GM21515 (cell line): Measurements from ENCODE around the gene MAG.
"Not testable (repeated sequence)": the region's sequence is repeated elsewhere in the genome, so short reads cannot be mapped to it uniquely, and the experiment has no call there.

ENCODE experiments used
- ATAC-seq: cut with Tn5 transposase; IDR thresholded peaks from one replicate; pipeline ENCODE4 v1.9.1; 2021; ENCODE audit not compliant: unreplicated experiment

The MAG gene

DNA sequence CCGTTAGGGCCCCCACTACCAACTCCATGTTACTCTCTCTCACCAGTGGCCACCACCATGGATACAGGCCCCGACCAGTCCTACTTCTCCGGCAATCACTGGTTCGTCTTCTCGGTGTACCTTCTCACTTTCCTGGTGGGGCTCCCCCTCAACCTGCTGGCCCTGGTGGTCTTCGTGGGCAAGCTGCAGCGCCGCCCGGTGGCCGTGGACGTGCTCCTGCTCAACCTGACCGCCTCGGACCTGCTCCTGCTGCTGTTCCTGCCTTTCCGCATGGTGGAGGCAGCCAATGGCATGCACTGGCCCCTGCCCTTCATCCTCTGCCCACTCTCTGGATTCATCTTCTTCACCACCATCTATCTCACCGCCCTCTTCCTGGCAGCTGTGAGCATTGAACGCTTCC, 66.9 kb downstream of the MAG start:
- not testable (repeated sequence) for ATAC-seq

DNA sequence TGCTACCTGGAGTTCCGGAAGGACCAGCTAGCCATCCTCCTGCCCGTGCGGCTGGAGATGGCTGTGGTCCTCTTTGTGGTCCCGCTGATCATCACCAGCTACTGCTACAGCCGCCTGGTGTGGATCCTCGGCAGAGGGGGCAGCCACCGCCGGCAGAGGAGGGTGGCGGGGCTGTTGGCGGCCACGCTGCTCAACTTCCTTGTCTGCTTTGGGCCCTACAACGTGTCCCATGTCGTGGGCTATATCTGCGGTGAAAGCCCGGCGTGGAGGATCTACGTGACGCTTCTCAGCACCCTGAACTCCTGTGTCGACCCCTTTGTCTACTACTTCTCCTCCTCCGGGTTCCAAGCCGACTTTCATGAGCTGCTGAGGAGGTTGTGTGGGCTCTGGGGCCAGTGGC, 67.4 kb downstream of the MAG start:
- ATAC-seq, result not testable (repeated sequence)

DNA sequence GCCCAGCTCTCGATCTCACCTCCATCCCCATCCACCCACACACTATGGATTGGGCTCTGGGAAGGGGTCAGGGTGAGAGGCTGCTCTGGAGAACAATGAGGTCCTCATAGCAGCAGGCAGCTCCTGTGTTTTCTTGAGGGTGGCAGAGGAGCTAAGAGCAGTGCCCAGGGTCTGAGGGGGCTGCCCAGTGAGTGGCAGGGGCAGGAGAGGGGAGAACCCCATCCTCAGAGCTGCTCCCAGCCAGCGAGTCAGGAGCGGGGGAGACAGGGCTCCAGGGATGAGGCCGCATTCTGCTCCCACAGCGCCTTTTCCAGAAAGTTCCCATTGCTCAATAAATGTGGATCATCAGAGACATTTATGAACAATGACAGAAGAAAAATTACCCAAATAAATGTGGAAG, 68.1 kb downstream of the MAG start:
- not testable (repeated sequence) for ATAC-seq

DNA sequence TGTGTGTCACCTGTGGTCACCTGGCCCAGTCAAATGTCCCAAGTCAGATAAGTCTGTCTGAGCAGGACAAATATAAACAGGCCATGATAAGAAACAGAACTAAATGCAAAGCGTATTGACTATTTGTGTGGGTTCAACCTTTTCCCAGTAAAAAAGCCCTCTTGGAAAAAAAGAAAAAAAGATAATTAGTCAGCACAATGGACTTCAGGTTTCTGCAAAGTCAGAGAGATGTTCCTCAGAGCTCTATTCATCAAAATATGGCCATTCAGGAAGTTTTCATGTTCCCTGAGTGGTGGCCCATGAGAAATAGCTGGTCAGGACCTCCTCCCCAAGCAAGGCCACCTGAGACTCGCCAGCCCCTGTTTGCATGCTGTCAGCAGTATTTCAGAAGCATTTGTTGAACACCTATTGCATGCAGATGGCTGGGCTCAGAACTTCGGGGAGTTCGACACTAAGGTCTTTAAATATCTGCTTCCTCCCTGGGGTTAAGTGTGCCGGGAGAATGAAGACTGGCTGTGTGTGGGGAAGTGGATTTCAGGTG, 69.0 kb downstream of the MAG start:
- ATAC-seq, result no peak

DNA sequence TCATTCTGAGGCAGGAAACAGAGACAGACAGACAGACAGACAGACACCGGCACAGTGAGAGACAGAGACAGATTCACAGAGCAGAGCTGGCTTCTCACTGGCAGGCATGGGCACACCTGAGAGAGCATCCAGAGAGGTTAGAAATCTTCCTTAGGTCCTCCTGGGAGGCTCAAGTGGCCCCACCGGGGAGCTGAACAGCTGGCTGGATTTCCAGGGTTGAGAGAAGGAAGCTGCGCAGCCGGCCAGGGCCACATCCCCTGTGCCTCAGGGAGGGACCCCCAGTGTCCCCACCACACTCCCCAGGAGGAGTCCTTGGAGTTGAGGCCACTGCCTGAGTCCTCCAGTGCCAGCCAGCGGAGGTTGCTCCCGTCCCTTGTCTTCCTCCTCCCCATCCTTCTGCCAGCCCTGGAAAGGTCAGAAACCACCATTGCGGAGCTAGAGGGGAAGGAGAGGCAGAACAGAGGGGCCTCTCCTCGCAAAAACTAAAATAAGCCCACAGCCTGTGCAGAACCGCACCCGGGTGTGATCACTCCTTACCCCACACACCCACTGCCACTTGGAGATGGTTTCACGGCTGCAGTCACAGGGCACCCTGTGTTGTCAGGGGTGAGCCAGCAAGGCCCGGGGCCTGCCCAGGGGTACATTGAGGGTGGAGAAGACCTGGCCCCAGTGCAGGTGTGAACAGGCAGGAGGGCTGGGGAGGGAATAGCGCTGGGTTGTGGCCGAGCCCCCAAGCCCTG, 70.5 kb downstream of the MAG start:
- ATAC-seq, result no peak

DNA sequence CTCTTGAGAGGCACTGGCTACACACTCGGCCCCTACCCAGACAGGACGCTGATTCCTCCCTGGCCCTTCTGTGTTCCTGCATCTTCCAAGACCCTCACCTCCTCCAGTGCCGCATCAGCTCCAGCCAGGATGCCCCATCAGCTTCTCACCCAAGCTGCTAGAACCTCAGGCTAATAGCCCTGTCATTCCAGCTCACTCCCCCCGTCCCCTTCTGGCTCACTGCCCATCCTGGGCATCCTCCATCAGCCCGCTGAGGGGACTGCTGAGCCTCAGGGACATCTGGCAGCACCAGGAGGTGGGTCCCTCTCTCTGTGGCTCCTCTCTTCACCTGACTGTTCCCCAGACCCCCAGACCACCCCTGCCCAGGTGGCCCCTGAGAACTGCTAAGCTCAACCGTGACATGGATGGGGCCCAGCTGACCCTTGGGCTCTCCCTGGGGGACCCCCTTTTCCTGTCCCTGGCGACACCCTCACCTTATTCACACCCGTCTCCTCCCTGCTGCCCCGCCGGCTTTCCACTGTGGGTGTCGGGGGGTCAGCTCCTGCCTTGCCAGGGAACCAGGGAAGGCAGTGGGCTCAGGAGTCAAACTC, 71.1 kb downstream of the MAG start:
- ATAC-seq, result no peak
